Panc1 (cell line): ENCODE results near the gene B9D2. TPM values are rescaled to one million over a fixed set of nuclear protein-coding genes. Genes with fewer than 3 reads are reported as not detected.

Experiments used
- ATAC-seq: fragments of 200-7000 bp; cut with Tn5 transposase; 2 replicates; pipeline ENCODE4 v1.9.1; 2020; ENCODE audit warnings: mild to moderate bottlenecking, moderate library complexity
- BruUV-seq: library from RNA; stranded (reverse); fragments of 400-500 nt; replicated peaks from 2 replicates; lab custom pipeline; 2021; lab: Mats Ljungman, UMichigan
- CTCF ChIA-PET: fragments of 300-600 bp; sonication (Branson Sonifier 250); formaldehyde crosslinking; loops from one replicate; lab custom pipeline; 2022; ENCODE audit warnings: antibody characterized with exemption; lab: Charles Lee
- POLR2A ChIA-PET: fragments of 300-600 bp; sonication (Branson Sonifier 250); formaldehyde crosslinking; loops from one replicate; lab custom pipeline; 2022; ENCODE audit warnings: antibody characterized with exemption; lab: Charles Lee
- DNase-seq: peaks from one replicate; pipeline ENCODE4 v3.0.0-alpha.2; 2010; ENCODE audit warnings: low read depth, low spot score
- H3K27ac ChIP-seq: 2 replicates; pipeline ENCODE4 v1.5.1; 2011; ENCODE audit warnings: mild to moderate bottlenecking, low read length, inconsistent platforms
- H3K27me3 ChIP-seq: fragments of 200-500 bp; sonication (Bioruptor generic); 2 replicates; pipeline ENCODE4 v1.6.0; 2014; ENCODE audit warnings: low read length, inconsistent platforms; ENCODE audit not compliant: control insufficient read depth, insufficient read depth
- H3K36me3 ChIP-seq: fragments of 200-500 bp; sonication (Bioruptor generic); 2 replicates; pipeline ENCODE4 v1.5.1; 2014; ENCODE audit warnings: inconsistent platforms, mild to moderate bottlenecking, low read length, moderate library complexity; ENCODE audit not compliant: control insufficient read depth, insufficient read depth
- H3K4me1 ChIP-seq: 2 replicates; pipeline ENCODE4 v1.5.1; 2011; ENCODE audit warnings: inconsistent platforms, mild to moderate bottlenecking, low read length, moderate library complexity; ENCODE audit not compliant: control insufficient read depth, insufficient read depth
- H3K4me3 ChIP-seq, 2 experiments: 2 replicates each; pipeline ENCODE4 v1.5.1; 2011 to 2012; ENCODE audit warnings: low read depth in 2 of 2, low read length in 2 of 2, mild to moderate bottlenecking in 2 of 2, inconsistent platforms in 1 of 2, moderate library complexity in 1 of 2
- H3K9me3 ChIP-seq: fragments of 200-500 bp; sonication (Bioruptor generic); 2 replicates; pipeline ENCODE4 v1.5.1; 2014; ENCODE audit warnings: low read depth, mild to moderate bottlenecking, inconsistent platforms, low read length, moderate library complexity; ENCODE audit not compliant: control insufficient read depth, insufficient read depth
- CTCF ChIP-seq: fragments of 450-650 bp; IDR thresholded peaks from 2 replicates; pipeline ENCODE4 v1.5.1; 2017; ENCODE audit warnings: mild to moderate bottlenecking
- POLR2AphosphoS5 ChIP-seq: IDR thresholded peaks from 2 replicates; pipeline ENCODE4 v1.6.1; 2012; ENCODE audit warnings: mild to moderate bottlenecking, low read depth, low read length, moderate library complexity
- REST ChIP-seq, 2 experiments: IDR thresholded peaks; 2 replicates each; pipeline ENCODE4 v1.6.1; 2011 to 2012; ENCODE audit warnings: low read depth in 2 of 2, control low read depth in 1 of 2, low read length in 1 of 2, mild to moderate bottlenecking in 1 of 2, moderate library complexity in 1 of 2; ENCODE audit not compliant: insufficient read depth in 1 of 2
- SIN3A ChIP-seq: IDR thresholded peaks from 2 replicates; pipeline ENCODE4 v1.6.1; 2012; ENCODE audit warnings: low read depth, mild to moderate bottlenecking, low read length, moderate library complexity, borderline replicate concordance; ENCODE audit not compliant: insufficient read depth
- TCF7L2 ChIP-seq: IDR thresholded peaks from 2 replicates; pipeline ENCODE4 v1.6.1; 2011; ENCODE audit warnings: mild to moderate bottlenecking, low read depth, low read length, inconsistent platforms
- in situ Hi-C: cut with HindIII; loops from 2 replicates; pipeline ENCODE4 v1.10.0; 2016; ENCODE audit warnings: low sequenced_read_pairs, low pct_unique_long_range_greater_than_20kb
- intact Hi-C: fragments of 100-400 bp; cut with micrococcal nuclease; formaldehyde crosslinking; loops from one replicate; pipeline ENCODE4 v1.10.0; 2022; ENCODE audit not compliant: unreplicated experiment
- total RNA-seq: library from RNA; stranded (reverse); gene quantifications from one replicate; pipeline ENCODE4 v1.2.1, GENCODE V29; 2021; ENCODE audit not compliant: unreplicated experiment

The B9D2 gene
- total RNA-seq, 1 experiment from 2014 or later: 7.1 TPM

- TF ChIP-seq TCF7L2 (0 out of 2 replicates have a peak, but pooled peaks have one; percentile 38), CTCF (no peak), POLR2AphosphoS5 (peak; percentile 85), REST (IDR thresholded peaks at IDR 0.05; ENCODE audit: insufficient read depth in 1 of 2, low read depth in 2 of 2, low read length in 1 of 2) (0 out of 4 replicates have a peak, but pooled peaks of 1 of the 2 experiments have one; percentile 38), SIN3A (peak; percentile 84; the same call in 1 of the 2 replicates)
- intact Hi-C loops: no loop called here
- no peaks in the 10 kb centered on the region for H3K27me3 ChIP-seq
- ChIA-PET CTCF (no interaction called here), POLR2A (no interaction called here)
- H3K4me3 ChIP-seq: peak within 1 kb of the TSS; percentile 63 to 75
- H3K27ac ChIP-seq: peak within 1 kb of the TSS; percentile 89
- H3K4me1 ChIP-seq: peaks cover 15% of the 10 kb centered on the region
- in situ Hi-C loops: no loop called here
- H3K9me3 ChIP-seq: no peaks in the 10 kb centered on the region
- BruUV-seq: TSS peak; percentile 79
- ATAC-seq: peak; percentile 79
- DNase-seq: no peak
- H3K36me3 ChIP-seq: peaks cover 2% of the 10 kb centered on the region; the same call in 1 of the 2 replicates
Observed at GRCh38 chr19:41310033-41310831, 53.7 kb downstream of the B9D2 start, which contains the start of gene CCDC97. TSS of gene CCDC97 (plus strand) at chr19:41310172. CDS start at chr19:41310311, 139 bp downstream.

GRCh38 chr19:41309180-41310032 lies 54.5 kb downstream of the B9D2 start:
- no peaks in the 10 kb centered on the region for H3K9me3 ChIP-seq
- ChIA-PET CTCF (interaction anchor here (1.0 kb wide), 1 partner anchor 46 kb away, joined by 3 read pairs; no protein-coding TSS in a partner anchor), POLR2A (interaction anchor here (1.1 kb wide), 1 partner anchor 54 kb away, joined by 3 read pairs; the partner anchor contains the start of gene B9D2)
- BruUV-seq: TSS peak; percentile 91
- DNase-seq (no peak), ATAC-seq (peak; percentile 35)
- peak overlapping the region; percentile 63 to 75 for H3K4me3 ChIP-seq
- intact Hi-C loops (no loop called here), in situ Hi-C loops (no loop called here)
- H3K27me3 ChIP-seq: no peaks in the 10 kb centered on the region
- H3K36me3 ChIP-seq: peaks cover 2% of the 10 kb centered on the region; the same call in 1 of the 2 replicates
- TF ChIP-seq POLR2AphosphoS5: no peak
- TF ChIP-seq SIN3A: no peak
- no peak for TF ChIP-seq TCF7L2
- TF ChIP-seq CTCF: no peak
- TF ChIP-seq REST (IDR thresholded peaks at IDR 0.05; ENCODE audit: insufficient read depth in 1 of 2, low read depth in 2 of 2, low read length in 1 of 2): peak in 1 of 2 experiments; percentile 56; a peak in 1 of 4 replicates
- H3K4me1 ChIP-seq: peaks cover 15% of the 10 kb centered on the region
- H3K27ac ChIP-seq: peak overlapping the region; percentile 89
